ENCODE results near the gene ZNF516.

GRCh38 chr18:76347341-76347740 is 147.7 kb downstream of the ZNF516 start:
- TF ChIP-seq CTCF (IDR thresholded peaks at IDR 0.05), result no peak
- TF ChIP-seq EP300 (IDR thresholded peaks at IDR 0.05), result no peak
